CD4-positive, alpha-beta T cell treated with Interleukin-17A for 4 hours (primary cell): ENCODE data around the gene SPTBN1.

ENCODE experiments used
- DNase-seq: peaks from one replicate; pipeline ENCODE4 v3.0.0-alpha.2; 2020; ENCODE audit warnings: mixed read lengths

SPTBN1 gene

GRCh38 chr2:54595999-54596902, 140.1 kb downstream of the SPTBN1 start:
- peak; percentile 43 for DNase-seq

DNA sequence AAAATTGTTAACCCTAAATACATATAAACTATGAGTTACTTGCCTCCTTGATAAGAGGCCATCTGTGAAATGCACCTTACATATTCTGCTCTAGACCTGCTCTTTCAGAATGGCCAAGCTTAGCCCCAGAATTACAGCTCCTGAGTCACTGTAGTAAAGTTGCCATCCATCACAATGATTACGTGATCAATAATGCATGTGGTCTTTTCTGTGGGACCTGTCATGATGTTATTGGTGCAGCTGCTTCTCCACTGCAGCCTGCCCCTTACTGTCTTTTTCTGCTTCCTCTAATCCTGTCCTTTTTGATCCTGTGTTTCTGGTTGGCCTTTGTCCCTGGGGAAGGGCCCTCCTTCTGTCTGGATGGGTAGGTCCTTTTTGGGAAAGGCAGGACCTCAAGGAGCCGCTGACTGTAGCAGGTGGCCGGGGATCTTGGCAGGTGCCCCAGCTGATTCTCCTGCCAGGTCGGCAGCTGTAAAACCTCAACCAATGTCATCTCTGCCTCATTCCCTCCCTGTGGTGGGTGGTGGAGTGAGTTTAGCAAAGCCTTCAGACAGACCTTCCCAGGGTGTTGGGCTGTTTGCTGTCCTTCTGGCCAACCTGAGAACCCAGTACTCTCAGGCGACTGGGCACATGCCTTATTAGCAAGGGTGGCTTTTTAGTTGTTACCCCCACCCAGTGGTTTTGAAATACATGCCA, 141.2 kb downstream of the SPTBN1 start:
- peak; percentile 47 for DNase-seq

DNA sequence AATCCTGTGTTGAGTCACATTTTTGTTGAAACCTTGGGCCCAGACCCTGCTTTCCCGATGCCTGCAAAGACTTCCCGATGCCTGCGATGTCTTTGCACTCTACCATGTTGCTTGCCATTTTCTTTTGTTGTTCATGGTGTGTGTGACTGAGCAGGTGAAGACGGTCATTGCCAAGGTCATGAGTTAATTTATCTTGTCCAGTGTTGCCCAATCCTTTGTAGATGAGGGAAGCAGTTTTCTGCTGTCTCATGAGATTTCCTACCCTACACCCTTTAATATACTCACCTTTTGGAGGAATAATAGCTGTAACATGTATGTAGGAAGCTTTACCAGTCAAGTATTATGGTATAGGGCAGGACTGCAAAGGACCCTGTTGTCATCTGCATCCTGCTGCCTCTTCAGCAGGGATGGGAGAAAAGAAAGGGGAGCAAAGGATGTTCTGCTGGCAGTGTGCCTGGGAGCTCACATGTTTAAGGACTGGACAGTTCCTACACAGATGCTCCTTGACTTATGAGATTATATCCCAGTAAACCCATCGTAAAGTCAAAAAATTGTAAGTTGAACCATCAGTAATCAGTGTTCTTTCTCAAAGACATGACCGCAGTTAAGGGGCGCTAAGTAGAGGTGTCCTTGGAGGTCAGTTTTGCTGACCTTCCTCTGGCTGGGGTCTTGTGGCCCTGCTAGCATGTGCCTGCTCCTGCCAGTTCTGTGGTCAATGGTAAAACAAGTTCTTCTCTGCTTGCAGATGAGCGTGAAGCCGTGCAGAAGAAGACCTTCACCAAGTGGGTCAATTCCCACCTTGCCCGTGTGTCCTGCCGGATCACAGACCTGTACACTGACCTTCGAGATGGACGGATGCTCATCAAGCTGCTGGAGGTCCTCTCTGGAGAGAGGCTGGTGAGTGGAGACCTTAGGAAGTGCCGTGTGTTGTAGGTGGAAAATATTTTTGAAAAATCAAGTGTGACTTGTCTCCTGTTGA, 142.5 kb downstream of the SPTBN1 start:
- no peak for DNase-seq

- DNase-seq, result no peak
Observed at GRCh38 chr2:54599326-54599710, 143.2 kb downstream of the SPTBN1 start.

DNA sequence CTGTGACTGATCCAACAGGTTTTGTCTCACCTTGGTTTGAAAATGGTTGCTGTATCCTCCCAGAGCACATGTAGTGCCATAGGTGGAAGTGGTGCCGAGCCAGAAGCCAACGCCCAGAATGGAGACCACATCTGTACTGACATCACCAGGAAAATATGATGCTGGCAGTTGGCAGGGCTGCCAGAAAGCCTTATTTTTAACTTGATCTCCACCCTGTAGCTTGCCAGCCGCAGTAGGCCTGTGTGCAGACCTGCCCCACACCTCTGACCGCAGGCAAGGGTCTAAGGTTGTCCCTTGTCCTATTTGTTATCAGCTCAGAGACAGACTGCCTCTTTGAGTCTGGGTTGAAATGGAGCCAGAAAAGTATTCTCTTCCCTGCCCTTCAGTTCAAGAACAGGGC, 143.8 kb downstream of the SPTBN1 start:
- DNase-seq, result peak; percentile 40

DNA sequence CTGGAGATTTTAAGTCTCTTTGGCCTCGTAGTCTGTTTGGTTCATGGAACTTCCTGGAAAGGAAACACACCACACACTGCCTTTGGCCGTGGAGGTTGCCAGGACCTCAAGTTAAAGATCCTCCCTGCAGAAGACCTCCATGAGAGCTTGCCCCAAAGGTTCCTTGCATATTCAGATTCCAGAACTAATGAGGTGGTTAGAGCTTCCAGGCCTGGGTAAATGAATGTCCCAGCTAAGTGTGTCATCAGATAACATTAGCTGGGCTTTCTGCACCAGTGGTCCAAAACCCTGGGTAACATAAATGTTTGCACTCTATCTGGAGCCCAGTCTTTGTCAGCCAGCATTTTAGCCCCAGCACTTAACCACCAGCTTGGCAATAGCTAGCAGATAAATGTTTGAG, 145.2 kb downstream of the SPTBN1 start:
- no peak for DNase-seq

- no peak for DNase-seq
Observed at GRCh38 chr2:54602736-54603322, 146.7 kb downstream of the SPTBN1 start.

DNA sequence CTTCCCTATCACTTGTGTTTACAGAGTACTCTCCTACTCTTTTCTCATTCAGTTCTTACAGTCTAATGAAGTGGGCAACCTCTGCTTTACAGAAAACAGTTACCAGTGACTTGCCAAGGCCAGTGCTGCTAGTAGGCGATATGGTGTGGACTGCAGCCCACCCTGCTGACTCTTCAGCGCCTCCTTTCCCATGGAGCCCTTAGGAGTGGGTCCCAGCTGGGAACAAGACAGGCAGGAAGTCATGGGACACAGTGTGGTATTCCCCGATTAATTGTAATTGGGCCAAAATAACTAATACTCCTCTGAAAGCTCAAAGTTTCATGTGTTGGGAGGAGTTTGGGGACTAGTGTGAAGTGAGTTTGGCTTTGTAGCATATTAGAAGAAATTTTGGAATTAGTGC, 147.2 kb downstream of the SPTBN1 start:
- no peak for DNase-seq

- DNase-seq, result no peak
Observed at GRCh38 chr2:54603796-54604195, 147.7 kb downstream of the SPTBN1 start.

DNA sequence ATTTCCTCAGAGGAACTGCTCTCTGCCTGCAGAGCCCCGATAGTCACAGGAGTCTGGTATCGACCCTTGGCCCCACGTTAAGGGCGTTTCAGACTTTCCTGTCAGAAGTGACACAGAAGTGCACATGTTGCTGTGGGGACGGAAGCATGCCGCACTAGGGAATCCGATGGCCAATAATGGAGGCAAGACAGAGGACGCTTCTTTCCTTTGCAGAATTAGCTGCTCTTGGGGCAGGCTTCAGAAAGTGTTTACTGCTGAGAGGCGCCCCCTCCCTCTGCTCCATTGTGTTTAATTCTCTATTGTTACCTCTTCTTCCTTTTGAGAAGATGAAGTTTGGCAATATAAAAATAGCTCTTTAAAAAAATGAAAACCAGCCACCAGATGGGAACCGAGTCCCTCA, 148.7 kb downstream of the SPTBN1 start:
- peak; percentile 31 for DNase-seq

DNA sequence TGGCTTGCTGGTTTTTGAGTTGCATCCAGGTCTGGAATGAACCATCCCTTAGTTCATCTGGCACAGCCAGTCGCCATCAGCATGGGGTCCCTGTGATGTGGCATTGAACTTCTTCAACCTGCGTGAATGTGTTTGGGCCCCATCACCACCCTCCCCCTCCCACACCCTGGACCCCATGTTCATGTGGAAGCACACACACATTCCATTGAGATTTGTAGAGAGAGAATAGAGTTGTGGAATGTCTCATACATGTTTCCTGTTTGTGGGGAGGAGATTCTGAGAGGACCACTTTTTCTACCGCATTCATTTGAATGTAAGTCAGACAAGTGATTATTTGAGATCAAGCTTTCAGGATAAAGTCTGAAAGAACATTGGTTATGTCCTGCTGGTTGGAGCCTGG, 149.7 kb downstream of the SPTBN1 start:
- no peak for DNase-seq

GRCh38 chr2:54606393-54606958, 150.3 kb downstream of the SPTBN1 start:
- peak; percentile 68 for DNase-seq

DNA sequence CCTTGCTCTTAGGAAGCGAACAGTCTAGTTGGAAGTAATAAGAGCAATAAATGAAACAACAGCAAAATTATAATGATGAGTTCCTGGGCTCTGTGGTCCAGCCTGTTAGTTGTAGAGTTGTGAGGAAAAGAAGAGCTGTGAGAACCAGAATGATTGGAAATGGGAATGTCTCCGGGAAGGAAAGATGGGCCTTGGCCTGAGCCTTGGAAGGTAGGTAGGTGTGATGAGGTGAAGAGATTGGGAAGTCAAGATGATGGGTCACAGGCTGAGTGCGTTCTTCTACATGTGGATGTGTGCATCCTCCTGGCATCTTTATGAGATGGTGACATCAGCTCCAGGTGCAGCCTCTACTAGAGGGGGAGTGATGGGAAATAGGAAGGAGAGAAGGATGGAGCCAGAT, 152.1 kb downstream of the SPTBN1 start:
- no peak for DNase-seq

DNA sequence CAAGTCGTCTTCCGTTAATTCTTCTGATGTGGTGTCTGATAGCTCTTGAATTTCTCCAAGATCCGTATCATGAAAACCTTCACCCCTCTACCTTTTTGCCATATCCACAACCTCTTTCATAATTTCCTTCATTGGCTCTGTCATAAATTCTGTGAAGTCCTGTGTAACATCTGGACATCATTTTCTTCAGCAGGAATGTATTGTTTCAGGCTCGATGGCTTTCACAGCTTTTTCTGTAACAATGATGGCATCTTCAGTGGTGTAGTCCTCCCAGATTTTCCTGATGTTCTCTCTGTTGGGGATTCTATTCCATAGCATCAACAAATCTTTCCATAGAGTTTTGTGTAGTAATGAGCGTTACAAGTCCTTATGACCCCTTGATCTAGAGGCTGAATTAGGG, 153.1 kb downstream of the SPTBN1 start:
- no peak for DNase-seq

- DNase-seq, result no peak
Observed at GRCh38 chr2:54609647-54610046, 153.5 kb downstream of the SPTBN1 start.

- no peak for DNase-seq
Observed at GRCh38 chr2:54610700-54611099, 154.6 kb downstream of the SPTBN1 start.

GRCh38 chr2:54611830-54612545, 155.9 kb downstream of the SPTBN1 start:
- DNase-seq, result no peak

DNA sequence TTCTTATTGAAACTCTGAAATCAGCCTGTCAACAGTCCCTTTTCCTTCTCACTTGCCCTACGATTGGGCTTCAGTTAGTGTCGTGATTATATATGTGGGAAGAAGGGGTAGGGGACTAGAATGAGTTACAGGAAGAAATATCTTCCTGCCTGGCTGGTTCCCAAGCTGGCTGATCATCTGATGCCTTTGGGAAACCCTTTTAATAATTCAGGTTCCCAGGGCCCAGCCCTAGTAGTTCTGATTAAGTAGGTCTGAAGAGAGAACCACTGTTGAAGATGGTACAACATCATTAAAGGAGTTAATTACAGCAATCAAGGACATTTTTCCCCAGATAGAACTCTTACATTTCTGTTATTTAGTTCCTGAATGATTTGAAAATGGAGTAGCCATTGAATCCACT, 157.3 kb downstream of the SPTBN1 start:
- DNase-seq, result no peak

- DNase-seq, result no peak
Observed at GRCh38 chr2:54613794-54614257, 157.7 kb downstream of the SPTBN1 start.

DNA sequence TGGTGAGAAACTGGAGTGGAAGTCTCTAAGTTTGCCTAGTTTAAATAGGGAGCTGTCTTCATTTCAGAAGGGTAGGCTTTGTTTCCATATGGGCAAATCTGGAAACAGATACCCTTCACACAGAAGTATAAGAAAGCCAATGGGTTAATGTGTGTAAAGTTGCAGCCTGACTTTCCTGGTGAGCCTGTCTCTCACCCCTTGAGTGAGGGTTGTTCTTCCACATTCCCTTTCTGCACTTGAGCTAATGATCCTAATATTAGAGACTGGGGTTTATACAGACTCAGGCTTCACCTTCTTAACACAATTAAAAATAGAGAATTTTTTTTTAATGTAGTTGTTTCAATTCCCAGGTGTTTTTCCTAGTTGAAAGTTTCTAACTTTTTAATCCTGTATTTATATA, 158.7 kb downstream of the SPTBN1 start:
- DNase-seq, result no peak

DNA sequence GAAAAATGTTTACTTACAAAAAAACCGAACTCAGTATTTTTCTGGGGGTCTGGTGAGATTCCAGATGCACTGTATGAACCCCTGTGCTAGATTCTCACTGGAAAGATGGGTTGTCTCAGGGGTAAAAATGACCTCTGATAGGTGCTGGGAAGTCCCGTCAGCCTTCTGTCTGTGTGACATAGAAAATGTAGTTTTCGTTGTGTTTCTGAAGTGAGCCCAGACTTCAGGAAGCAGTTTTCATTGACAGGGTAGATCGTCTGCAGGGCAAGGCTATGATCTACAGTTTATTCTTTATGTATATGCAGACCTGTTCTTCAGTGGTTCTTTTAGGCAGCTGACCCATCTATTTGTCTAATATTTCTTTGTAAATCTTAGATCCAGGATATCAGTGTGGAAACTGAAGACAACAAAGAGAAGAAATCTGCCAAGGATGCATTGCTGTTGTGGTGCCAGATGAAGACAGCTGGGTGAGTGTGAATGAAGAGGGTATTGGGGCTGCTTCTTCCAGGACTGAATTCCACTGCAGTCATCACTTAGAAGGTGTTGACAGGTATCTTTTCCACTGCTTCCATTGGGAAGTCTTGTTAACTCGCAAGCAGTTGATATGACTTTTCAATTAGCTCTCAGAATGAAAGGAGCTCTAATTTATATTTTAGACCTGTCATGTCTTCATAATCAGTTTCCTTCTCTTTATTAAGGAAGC, 159.9 kb downstream of the SPTBN1 start:
- no peak for DNase-seq
